ENCODE data around the gene ZNF227.
"Not testable (repeated sequence)": the region's sequence is repeated elsewhere in the genome, so short reads cannot be mapped to it uniquely, and the experiment has no call there.

Gene ZNF227

GRCh38 chr19:44180968-44181367 is 31.4 kb upstream of the ZNF227 start:
- ChIA-PET CTCF (no interaction called here), POLR2A (no interaction called here)
- no peak for TF ChIP-seq CTCF (IDR thresholded peaks at IDR 0.05; ENCODE audit: control extremely low read depth, extremely low read depth, low read depth, missing control alignments)
- no peak for DNase-seq (ENCODE audit: extremely low spot score)

- TF ChIP-seq CTCF (IDR thresholded peaks at IDR 0.05; ENCODE audit: control extremely low read depth, extremely low read depth, low read depth, missing control alignments) = no peak
- DNase-seq (ENCODE audit: extremely low spot score) = no peak
- ChIA-PET CTCF (no interaction called here), POLR2A (no interaction called here)
Measured at GRCh38 chr19:44182145-44182544, 30.2 kb upstream of the ZNF227 start.

GRCh38 chr19:44190020-44190419 is 22.3 kb upstream of the ZNF227 start:
- DNase-seq (ENCODE audit: extremely low spot score) = no peak
- ChIA-PET POLR2A (no interaction called here), CTCF (no interaction called here)
- TF ChIP-seq CTCF (IDR thresholded peaks at IDR 0.05; ENCODE audit: control extremely low read depth, extremely low read depth, low read depth, missing control alignments) = no peak

GRCh38 chr19:44192127-44192526 is 20.2 kb upstream of the ZNF227 start:
- CTCF ChIA-PET = no interaction called here
- POLR2A ChIA-PET = no interaction called here
- TF ChIP-seq CTCF (IDR thresholded peaks at IDR 0.05; ENCODE audit: control extremely low read depth, extremely low read depth, low read depth, missing control alignments) = no peak
- DNase-seq (ENCODE audit: extremely low spot score) = no peak

- no peak for TF ChIP-seq CTCF (IDR thresholded peaks at IDR 0.05; ENCODE audit: control extremely low read depth, extremely low read depth, low read depth, missing control alignments)
- no peak for DNase-seq (ENCODE audit: extremely low spot score)
- ChIA-PET CTCF (no interaction called here), POLR2A (no interaction called here)
Measured at GRCh38 chr19:44196772-44197171, 15.6 kb upstream of the ZNF227 start.

- ChIA-PET POLR2A (no interaction called here), CTCF (no interaction called here)
- no peak for TF ChIP-seq CTCF (IDR thresholded peaks at IDR 0.05; ENCODE audit: control extremely low read depth, extremely low read depth, low read depth, missing control alignments)
- DNase-seq (ENCODE audit: extremely low spot score) = no peak
Measured at GRCh38 chr19:44202470-44202869, 9.9 kb upstream of the ZNF227 start.

GRCh38 chr19:44202974-44203373 is 9.4 kb upstream of the ZNF227 start:
- ChIA-PET POLR2A (no interaction called here), CTCF (no interaction called here)
- no peak for DNase-seq (ENCODE audit: extremely low spot score)
- TF ChIP-seq CTCF (IDR thresholded peaks at IDR 0.05; ENCODE audit: control extremely low read depth, extremely low read depth, low read depth, missing control alignments) = no peak

- POLR2A ChIA-PET; CTCF ChIA-PET; DNase-seq (ENCODE audit: extremely low spot score): not testable (repeated sequence)
Measured at GRCh38 chr19:44203877-44204276, 8.5 kb upstream of the ZNF227 start.

Measured in GM10248 (cell line).